Ovary (tissue), 3 donors: ENCODE data around the gene PTPRB.

Experiments used
- CTCF ChIP-seq, 3 donors: fragments of 450-650 bp in 2 of 3; fragments of 200-600 bp in 1 of 3; IDR thresholded peaks; one replicate each; pipeline versions ENCODE4 v1.5.1 to v1.8.0; 2016 to 2022; ENCODE audit warnings: antibody characterized with exemption in 3 of 3, mild to moderate bottlenecking in 1 of 3
- POLR2A ChIP-seq: fragments of 450-650 bp; IDR thresholded peaks from one replicate; pipeline ENCODE4 v1.6.1; 2017; ENCODE audit warnings: antibody characterized with exemption, mild to moderate bottlenecking, moderate library complexity
- donor health status: DM: no; HTN: no; CAD: no.

GRCh38 chr12:70608184-70608583 lies 29.0 kb downstream of the PTPRB start:
- TF ChIP-seq POLR2A (no peak), CTCF (IDR thresholded peaks at IDR 0.05) (no peak)
